GM12865 (cell line): ENCODE data around the gene ANO7.
A peak's percentile ranks its signal among the peaks of the same experiment; 100 is the strongest.

Source experiments
- DNase-seq: peaks from one replicate; pipeline ENCODE4 v3.0.0; 2010; ENCODE audit warnings: low read depth
- H3K4me3 ChIP-seq: 2 replicates; pipeline ENCODE4 v1.5.1; 2011; ENCODE audit warnings: mild to moderate bottlenecking, low read depth, low read length, control low read depth
- TF ChIP-seq, protein P1 (sequence below): IDR thresholded peaks from 2 replicates; pipeline ENCODE4 v1.5.1; 2011; ENCODE audit warnings: low read length, control low read depth, low read depth, inconsistent platforms; ENCODE audit not compliant: insufficient read depth; ENCODE audit errors: missing control alignments

The ANO7 gene

DNA sequence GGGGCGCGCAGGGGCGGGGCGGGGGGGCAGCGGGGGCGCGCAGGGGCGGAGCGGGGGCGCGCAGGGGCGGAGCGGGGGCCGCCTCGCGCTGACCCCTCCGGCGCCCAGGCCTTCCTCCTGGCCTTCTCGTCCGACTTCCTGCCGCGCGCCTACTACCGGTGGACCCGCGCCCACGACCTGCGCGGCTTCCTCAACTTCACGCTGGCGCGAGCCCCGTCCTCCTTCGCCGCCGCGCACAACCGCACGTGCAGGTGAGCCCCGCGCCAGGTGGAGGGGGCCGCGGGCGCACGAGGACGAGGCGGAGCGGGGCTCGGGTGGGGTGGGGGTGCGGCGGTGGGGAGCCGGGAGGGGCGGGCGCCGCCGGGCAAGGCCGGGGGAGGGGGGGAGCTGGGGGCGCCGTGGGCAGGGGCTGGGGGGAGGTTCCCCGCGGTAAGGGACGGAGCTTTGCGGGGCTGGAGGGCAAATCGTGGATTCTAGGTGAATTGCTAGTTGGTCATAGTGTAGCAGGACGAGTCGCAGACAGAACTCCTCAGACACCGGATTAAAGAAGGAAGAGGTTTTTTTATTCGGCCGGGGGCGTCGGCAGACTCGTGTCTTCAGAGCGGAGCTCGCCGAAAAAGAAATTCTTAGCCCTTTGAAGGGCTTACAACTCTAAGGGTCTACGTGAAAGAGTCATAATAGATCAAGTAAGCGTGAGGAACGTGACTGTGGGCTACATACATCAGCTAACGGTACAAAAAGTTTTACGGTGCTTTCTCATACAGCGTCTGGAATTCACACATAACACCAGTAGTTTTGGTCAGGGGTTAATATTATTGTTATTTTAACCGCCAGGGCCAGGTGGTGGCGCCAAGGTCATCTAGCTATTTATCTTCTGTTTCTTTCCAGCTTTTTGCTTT is 29.9 kb downstream of the ANO7 start:
- H3K4me3 ChIP-seq, result peak overlapping the region; percentile 74

DNA sequence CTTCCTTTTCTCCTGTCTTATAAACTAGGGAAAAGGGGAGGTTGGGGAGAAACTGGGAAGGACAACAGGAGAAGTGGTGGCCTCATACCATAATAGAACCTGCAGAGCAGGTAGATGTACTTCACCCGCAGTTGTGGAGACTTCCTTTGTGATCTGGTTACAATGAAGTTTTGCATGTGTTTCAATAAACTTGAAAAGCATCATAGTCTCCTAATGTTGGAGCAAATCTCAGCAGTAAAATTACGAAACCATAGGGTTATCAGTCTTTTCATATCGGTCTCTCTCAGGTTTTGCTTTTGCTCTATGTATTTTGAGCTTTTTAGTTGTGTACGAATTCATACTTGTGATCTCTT is 30.5 kb downstream of the ANO7 start:
- TF ChIP-seq, protein P1, sequence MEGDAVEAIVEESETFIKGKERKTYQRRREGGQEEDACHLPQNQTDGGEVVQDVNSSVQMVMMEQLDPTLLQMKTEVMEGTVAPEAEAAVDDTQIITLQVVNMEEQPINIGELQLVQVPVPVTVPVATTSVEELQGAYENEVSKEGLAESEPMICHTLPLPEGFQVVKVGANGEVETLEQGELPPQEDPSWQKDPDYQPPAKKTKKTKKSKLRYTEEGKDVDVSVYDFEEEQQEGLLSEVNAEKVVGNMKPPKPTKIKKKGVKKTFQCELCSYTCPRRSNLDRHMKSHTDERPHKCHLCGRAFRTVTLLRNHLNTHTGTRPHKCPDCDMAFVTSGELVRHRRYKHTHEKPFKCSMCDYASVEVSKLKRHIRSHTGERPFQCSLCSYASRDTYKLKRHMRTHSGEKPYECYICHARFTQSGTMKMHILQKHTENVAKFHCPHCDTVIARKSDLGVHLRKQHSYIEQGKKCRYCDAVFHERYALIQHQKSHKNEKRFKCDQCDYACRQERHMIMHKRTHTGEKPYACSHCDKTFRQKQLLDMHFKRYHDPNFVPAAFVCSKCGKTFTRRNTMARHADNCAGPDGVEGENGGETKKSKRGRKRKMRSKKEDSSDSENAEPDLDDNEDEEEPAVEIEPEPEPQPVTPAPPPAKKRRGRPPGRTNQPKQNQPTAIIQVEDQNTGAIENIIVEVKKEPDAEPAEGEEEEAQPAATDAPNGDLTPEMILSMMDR, result no peak
- DNase-seq, result no peak
- peak overlapping the region; percentile 74 for H3K4me3 ChIP-seq

More for the DNA sequence above, 29.9 kb downstream of the ANO7 start:
- peak; percentile 50 for DNase-seq
- TF ChIP-seq, protein P1, result peak; percentile 10

DNA sequence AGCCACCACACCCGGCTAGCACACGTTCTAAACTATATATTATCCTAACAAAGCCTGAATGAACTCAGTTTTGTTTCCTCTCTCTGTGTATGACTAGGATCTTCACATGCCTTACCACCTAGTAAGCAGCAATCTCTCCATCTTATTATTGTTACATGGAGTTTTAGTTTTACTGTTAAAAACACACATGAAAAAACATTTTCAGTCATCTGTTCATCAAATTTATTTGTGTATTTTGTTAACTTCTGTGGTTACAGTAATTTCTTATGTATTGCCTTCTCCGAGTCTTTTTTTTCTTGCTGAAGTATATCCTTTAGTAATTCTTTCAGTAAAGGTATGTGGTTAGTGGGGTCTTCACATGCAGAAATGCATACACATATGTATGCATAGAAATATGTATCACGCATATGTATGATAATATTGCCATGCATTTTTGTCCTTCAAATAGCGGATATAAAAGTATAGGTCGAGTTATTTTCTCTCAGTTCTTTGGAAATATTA is 31.4 kb downstream of the ANO7 start:
- no peak for DNase-seq
- no peak overlapping the region for H3K4me3 ChIP-seq
- TF ChIP-seq, protein P1, result no peak

DNA sequence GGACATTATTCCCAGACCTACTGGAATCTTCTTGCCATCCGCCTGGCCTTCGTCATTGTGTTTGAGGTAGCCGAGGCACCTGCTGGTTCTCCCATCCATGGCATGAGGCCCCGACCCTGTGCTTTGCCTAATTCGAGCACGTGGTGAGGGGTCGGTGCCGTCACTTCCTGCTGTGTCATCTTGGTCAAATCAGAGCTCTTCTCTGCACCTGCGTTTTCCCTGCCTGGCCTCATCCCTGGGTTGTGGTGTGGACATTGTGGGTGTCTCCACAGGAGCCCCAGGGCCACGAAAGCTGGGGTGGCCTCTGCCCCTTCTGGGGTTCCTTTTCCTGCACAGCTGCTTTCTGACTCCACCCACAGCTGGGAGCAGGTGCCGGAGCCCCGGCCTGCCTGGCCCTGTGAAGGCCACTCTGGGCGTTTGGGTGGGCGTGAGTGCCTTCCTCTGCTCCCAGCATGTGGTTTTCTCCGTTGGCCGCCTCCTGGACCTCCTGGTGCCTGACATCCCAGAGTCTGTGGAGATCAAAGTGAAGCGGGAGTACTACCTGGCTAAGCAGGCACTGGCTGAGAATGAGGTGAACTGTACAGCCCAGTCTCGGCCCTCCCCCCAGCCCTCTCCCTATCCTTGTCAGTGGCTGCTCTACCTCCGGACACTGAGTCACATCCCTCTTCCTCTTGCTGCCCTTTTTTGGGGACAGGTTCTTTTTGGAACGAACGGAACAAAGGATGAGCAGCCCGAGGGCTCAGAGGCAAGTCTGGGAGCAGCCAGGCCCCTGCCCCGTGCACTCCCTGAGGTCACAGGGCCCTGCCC is 34.9 kb downstream of the ANO7 start:
- no peak overlapping the region for H3K4me3 ChIP-seq
- DNase-seq, result no peak
- TF ChIP-seq, protein P1, result no peak

DNA sequence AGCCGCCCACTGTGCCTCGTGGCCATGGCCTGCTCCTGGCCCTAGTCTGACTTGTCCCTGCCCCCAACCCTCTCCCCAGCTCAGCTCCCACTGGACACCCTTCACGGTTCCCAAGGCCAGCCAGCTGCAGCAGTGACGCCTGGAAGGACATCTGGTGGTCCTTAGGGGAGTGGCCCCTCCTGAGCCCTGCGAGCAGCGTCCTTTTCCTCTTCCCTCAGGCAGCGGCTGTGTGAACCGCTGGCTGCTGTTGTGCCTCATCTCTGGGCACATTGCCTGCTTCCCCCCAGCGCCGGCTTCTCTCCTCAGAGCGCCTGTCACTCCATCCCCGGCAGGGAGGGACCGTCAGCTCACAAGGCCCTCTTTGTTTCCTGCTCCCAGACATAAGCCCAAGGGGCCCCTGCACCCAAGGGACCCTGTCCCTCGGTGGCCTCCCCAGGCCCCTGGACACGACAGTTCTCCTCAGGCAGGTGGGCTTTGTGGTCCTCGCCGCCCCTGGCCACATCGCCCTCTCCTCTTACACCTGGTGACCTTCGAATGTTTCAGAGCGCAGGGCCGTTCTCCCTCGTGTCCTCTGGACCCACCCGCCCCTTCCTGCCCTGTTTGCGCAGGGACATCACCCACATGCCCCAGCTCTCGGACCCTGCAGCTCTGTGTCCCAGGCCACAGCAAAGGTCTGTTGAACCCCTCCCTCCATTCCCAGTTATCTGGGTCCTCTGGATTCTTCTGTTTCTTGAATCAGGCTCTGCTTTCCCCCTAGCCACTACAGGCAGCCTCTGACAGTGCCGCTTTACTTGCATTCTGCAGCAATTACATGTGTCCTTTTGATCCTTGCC is 35.8 kb downstream of the ANO7 start:
- TF ChIP-seq, protein P1, result no peak
- H3K4me3 ChIP-seq, result no peak overlapping the region
- DNase-seq, result no peak

DNA sequence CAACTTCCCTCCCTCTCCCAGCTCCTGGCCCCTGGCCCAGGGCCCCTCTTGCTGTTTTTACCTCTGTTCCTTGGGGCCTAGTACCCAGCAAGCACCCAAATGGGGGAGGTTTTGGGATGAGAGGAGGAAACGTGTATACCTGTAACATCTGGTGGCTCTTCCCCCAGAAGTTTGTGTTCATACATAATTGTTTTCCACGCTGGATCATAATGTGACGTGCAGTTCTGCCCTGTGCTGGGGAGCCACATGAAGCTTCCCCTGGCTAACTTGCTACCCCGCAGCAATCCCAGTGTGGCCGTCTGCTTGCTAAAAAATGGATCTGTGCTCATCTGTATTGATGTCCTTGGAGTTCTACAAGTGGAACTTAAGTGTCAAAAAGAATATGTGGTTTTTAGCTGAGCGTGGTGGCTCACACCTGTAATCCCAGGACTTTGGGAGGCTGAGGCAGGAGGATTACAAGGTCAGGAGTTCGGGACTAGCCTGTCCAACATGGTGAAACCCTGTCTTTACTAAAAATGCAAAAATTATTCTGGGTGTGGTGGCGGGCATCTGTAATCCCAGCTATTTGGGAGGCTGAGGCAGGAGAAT is 36.5 kb downstream of the ANO7 start:
- TF ChIP-seq, protein P1, result no peak
- no peak overlapping the region for H3K4me3 ChIP-seq
- no peak for DNase-seq
